Measurements from ENCODE around the gene MED29.

GRCh38 chr19:39436350-39436716 lies 45.2 kb downstream of the MED29 start:
- TF ChIP-seq JUND (IDR thresholded peaks at IDR 0.05): no peak
- no peak for TF ChIP-seq CTCF (IDR thresholded peaks at IDR 0.05 in 2 of 3, conservative IDR thresholded peaks at IDR 0.05 in 1 of 3; ENCODE audit: borderline replicate concordance in 1 of 3, insufficient read depth in 1 of 3, low read depth in 2 of 3, low read length in 2 of 3)
- no peak for TF ChIP-seq ATF3 (IDR thresholded peaks at IDR 0.05)
- TF ChIP-seq POLR2AphosphoS5 (IDR thresholded peaks at IDR 0.05; ENCODE audit: low read depth, low read length): no peak
- TF ChIP-seq YY1 (IDR thresholded peaks at IDR 0.05; ENCODE audit: extremely low read depth, insufficient replicate concordance, low read depth, low read length): no peak
- TF ChIP-seq RAD21 (IDR thresholded peaks at IDR 0.05; ENCODE audit: low read depth): no peak
- TF ChIP-seq CBX3 (IDR thresholded peaks at IDR 0.05; ENCODE audit: low read depth): no peak
- TF ChIP-seq MAX (IDR thresholded peaks at IDR 0.05): no peak
- no peak for TF ChIP-seq POLR2A (IDR thresholded peaks at IDR 0.05; ENCODE audit: borderline replicate concordance, extremely low read depth, insufficient read depth, insufficient read length)
- TF ChIP-seq FOSL1 (IDR thresholded peaks at IDR 0.05; ENCODE audit: low read depth): 0 out of 2 replicates have a peak, but pooled peaks have one; percentile 8
- TF ChIP-seq EZH2phosphoT487 (IDR thresholded peaks at IDR 0.05; ENCODE audit: borderline replicate concordance): no peak
- no peak for TF ChIP-seq REST (IDR thresholded peaks at IDR 0.05; ENCODE audit: low read depth)
- no peak for TF ChIP-seq ZBTB33 (IDR thresholded peaks at IDR 0.05; ENCODE audit: extremely low read depth, insufficient replicate concordance, low read length)
- TF ChIP-seq EZH2 (IDR thresholded peaks at IDR 0.05): no peak
